Hypothalamus (tissue), 51 donors: ENCODE data around the gene VSIG10.
"Not testable (repeated sequence)": the region's sequence is repeated elsewhere in the genome, so short reads cannot be mapped to it uniquely, and the experiment has no call there.

Experiments used
- DNase-seq, 51 donors: peaks; one replicate each; lab custom pipeline; 2025; lab: John Stamatoyannopoulos, UW

Gene VSIG10

GRCh38 chr12:118035190-118036041 lies 68.4 kb downstream of the VSIG10 start:
- peak in 8 of 51 donors; percentile 6 to 44 (median 16) for DNase-seq

- DNase-seq, result peak in 7 of 51 donors; percentile 6 to 28 (median 17)
Measured at GRCh38 chr12:118034429-118035189, 69.2 kb downstream of the VSIG10 start.

DNA sequence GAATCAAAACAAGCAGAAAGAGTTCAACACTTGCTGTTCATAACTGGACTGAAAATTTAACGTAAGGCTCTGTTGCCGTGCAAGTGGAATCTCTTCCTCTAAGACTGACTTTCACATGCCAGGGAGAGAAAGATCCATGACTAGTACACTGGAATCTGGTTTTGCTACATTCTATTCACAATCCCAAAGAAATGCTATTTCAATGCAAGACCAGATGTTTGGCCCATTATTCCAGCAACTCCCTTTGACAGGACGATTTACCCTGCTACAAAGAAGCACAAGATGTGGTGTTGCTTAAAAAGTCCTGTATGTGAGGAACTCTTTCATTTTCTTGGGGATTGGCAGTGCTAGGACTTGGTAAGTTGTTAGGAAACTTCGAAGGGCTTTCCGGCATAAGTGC lies 69.9 kb downstream of the VSIG10 start:
- DNase-seq, result no peak

DNA sequence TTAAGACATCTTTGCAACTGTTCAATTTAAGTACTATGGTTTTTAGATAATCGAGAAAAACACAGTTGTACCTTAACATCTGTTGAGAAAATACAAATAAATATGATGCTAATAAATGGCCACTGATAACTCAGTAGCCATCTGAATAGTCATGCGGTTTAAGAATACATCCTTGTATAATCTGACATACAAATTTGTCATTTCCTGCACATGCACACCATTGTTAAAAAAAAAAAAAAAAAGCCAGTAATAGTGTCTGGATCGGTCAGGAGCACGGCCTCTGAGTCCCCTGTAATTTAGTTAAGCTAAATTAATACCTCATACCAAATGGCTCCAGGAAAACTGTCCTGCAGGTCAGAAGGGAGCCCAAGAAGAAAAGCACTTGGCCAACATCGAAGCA lies 70.5 kb downstream of the VSIG10 start:
- no peak for DNase-seq

- no peak for DNase-seq
Measured at GRCh38 chr12:118032188-118032587, 71.6 kb downstream of the VSIG10 start.

GRCh38 chr12:118029166-118029565 lies 74.6 kb downstream of the VSIG10 start:
- DNase-seq, result no peak

- DNase-seq, result peak in 3 of 51 donors; percentile 4 to 31 (median 13)
Measured at GRCh38 chr12:118025168-118025567, 78.6 kb downstream of the VSIG10 start.

GRCh38 chr12:118023301-118023860 lies 80.4 kb downstream of the VSIG10 start:
- peak in 10 of 51 donors; percentile 3 to 61 (median 12) for DNase-seq

- no peak for DNase-seq
Measured at GRCh38 chr12:118022728-118023109, 81.1 kb downstream of the VSIG10 start.

DNA sequence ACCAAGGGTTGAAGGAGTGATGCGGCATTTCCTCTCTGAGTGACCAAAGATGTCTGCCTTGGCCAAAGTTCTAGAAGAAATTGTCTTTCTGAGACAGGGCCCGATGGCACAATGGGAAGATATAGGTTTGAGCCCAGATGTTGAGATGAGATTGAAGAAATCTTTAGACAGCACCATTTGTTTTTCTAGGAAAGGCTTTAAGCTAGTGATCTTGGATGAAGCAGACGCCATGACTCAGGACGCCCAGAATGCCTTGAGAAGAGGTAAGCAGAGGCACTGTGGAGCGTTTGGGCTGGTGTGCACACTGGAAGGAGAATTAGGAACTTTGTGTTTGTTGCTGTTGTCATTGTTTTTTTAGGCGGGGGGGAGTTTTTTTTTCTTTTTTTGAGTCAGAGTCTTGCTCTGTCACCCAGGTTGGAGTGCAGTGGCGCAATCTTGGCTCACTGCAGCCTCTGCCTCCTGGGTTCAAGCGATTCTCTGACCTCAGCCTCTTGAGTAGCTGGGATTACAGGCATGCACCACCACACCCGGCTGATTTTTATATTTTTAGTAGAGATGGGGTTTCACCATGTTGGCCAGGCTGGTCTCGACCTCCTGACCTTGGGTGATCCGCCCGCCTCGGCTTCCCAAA lies 81.6 kb downstream of the VSIG10 start:
- not testable (repeated sequence) for DNase-seq

DNA sequence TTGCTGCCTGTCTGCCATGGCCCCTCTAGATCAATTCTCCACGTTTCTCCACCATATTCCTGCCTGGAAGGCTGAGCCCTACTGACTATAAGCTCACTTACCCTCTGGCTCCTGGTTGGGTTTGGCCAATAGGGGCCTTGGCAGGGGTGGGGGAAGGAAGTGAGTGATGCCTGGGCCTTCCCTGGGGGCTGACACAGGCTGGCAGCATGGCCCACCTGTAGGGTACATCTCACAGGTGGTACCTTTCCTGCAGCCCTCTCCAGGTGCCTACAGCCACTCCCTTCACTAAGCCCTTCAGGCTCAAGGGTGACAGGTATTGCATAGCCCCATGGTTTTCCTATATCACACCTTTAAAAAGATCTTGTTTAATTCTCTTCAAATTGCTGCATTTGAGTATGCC lies 83.8 kb downstream of the VSIG10 start:
- no peak for DNase-seq

GRCh38 chr12:118017926-118018325 lies 85.9 kb downstream of the VSIG10 start:
- no peak for DNase-seq

DNA sequence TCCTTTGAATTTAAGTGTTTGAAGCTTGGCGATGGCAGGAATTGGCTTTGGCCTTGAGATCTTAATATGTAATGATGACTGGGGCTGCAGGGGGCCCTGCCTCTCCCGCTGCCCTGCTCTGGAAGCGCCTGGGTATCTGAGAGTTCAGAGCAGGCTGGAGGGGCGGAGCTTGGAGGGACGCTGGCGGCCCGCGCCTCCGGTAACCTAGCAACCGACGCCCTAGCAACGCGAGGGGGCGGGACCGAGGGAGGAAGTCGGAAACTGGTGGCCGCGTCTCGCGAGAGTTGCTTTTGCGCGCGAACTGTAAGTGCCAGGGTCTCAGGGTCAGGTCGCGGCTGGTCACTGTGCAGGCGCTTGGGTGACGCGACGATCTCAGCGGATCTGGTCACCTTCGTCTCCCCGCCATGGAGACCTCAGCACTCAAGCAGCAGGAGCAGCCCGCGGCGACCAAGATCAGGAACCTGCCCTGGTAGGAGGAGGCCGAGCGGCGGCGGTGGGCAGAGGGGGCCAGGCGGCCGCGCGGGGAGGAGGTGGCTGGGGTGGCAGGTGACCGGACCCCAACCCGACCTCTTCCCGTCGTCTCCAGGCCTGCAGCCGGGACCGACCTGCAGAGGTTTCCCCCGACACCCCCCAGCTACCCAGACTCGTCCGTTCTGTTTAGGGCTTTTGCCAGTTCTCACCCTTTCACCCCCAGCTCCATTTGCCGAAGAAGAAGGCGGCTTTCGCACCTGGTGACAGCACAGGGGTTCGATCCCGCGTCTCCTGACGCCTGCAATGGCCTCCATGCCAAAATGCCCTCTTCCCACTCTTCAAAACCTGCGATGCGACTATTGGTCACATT lies 87.2 kb downstream of the VSIG10 start, which contains the start of gene RFC5:
Gene RFC5 (plus strand): TSS at position 280 of the 841 bp plus-strand sequence. CDS start 125 bp downstream, at position 405.
- peak; percentile 43 to 97 (median 90) for DNase-seq

DNA sequence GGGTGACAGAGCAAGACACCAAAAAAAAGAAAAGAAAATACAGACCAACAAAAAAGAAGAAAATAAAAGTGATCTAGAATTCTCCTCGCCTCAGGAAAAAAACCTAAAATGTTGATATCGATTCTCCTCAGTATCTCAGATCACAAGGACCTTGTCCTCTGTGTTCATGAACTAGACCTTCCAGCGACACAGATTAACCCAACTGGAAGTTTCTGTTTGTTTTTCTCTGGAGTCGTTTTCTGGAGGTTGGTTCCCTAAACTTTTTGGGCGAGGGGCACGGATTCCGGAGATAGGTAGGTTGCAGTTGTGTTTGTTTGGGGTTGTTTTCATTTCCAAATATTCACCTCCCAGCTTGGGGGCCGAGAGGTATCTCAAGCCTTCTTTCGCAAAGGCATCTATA lies 87.9 kb downstream of the VSIG10 start:
- no peak for DNase-seq

DNA sequence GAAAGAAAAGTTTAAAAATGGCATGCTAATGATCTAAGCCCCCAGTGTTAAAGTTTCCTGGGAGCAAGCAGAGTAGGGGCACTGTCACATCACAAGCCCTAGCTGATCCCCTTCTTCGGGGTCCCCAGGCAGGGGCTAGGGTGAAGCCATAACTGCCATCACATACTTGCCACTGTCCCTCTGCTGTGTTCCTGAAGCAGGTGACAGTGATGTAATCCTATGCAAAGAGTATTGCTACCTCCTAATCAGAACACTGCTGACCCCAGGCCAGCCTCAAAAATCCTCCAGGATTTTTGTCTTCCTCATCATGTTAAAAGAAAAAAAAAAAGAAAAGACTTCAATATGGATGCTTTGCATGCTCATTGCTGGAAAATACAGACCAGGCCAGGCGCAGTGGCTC lies 88.5 kb downstream of the VSIG10 start:
- no peak for DNase-seq
